Type B pancreatic cell (in vitro differentiated cells): Measurements from ENCODE around the gene CETN3. TPM values are rescaled to one million over a fixed set of nuclear protein-coding genes. Genes with fewer than 3 reads are reported as not detected.
"Not testable (repeated sequence)": the region's sequence is repeated elsewhere in the genome, so short reads cannot be mapped to it uniquely, and the experiment has no call there.

Experiments used
- DNase-seq: peaks from one replicate; pipeline ENCODE4 v3.0.0; 2021; ENCODE audit warnings: mixed read lengths; ENCODE audit not compliant: unreplicated experiment; ENCODE audit errors: extremely low spot score
- H3K27ac Mint-ChIP-seq: 2 replicates; pipeline ENCODE4 v1.8.0; 2021; ENCODE audit warnings: mild to moderate bottlenecking, mixed read lengths
- H3K27me3 Mint-ChIP-seq: 2 replicates; pipeline ENCODE4 v1.8.0; 2021; ENCODE audit warnings: mixed read lengths
- H3K36me3 Mint-ChIP-seq: 2 replicates; pipeline ENCODE4 v1.8.0; 2021; ENCODE audit warnings: mixed read lengths
- H3K4me1 Mint-ChIP-seq: one replicate; pipeline ENCODE4 v1.8.0; 2021; ENCODE audit warnings: mixed read lengths; ENCODE audit not compliant: unreplicated experiment
- H3K4me3 Mint-ChIP-seq: 2 replicates; pipeline ENCODE4 v1.8.0; 2021; ENCODE audit warnings: mild to moderate bottlenecking, mixed read lengths
- H3K9me3 Mint-ChIP-seq: 2 replicates; pipeline ENCODE4 v1.8.0; 2021; ENCODE audit warnings: mixed read lengths
- total RNA-seq: library from RNA; stranded (reverse); gene quantifications from 2 replicates; pipeline ENCODE4 v1.2.1, GENCODE V29; 2021; ENCODE audit warnings: low replicate concordance
- TF ChIP-seq, protein P1 (sequence below): fragments of 200-600 bp; sonication (generic); conservative IDR thresholded peaks from 2 replicates; pipeline ENCODE4 v1.5.0; 2021; ENCODE audit warnings: antibody characterized with exemption, mild to moderate bottlenecking

CETN3 gene
- total RNA-seq, 1 donor from 2014 or later: 37.5 TPM

DNA sequence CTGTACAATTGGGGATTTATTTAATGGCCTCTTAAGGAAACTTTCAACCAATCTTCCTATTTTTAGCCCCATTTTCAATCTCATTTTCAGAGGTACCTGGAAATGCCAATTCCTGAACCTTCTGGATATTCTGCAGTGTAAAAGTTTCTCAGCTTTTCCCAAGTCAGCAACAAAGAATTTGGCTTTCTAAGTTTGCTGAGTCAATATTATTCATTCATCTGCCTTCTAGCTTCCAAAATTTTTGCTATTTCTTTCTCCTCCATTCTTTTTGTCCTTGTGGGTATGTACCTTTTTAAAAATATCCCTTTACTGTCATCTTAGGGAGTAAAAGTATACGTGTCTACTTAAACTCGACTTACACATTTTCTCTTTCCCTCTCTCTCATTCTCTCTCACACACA is 25.7 kb downstream of the CETN3 start:
- Mint-ChIP-seq H3K4me1 (peaks cover 3% of the 10 kb centered on the region), H3K27me3 (no peaks in the 10 kb centered on the region), H3K9me3 (no peaks in the 10 kb centered on the region), H3K27ac (no peak overlapping the region), H3K4me3 (no peak overlapping the region), H3K36me3 (no peaks in the 10 kb centered on the region)
- no peak for DNase-seq
- TF ChIP-seq, protein P1, sequence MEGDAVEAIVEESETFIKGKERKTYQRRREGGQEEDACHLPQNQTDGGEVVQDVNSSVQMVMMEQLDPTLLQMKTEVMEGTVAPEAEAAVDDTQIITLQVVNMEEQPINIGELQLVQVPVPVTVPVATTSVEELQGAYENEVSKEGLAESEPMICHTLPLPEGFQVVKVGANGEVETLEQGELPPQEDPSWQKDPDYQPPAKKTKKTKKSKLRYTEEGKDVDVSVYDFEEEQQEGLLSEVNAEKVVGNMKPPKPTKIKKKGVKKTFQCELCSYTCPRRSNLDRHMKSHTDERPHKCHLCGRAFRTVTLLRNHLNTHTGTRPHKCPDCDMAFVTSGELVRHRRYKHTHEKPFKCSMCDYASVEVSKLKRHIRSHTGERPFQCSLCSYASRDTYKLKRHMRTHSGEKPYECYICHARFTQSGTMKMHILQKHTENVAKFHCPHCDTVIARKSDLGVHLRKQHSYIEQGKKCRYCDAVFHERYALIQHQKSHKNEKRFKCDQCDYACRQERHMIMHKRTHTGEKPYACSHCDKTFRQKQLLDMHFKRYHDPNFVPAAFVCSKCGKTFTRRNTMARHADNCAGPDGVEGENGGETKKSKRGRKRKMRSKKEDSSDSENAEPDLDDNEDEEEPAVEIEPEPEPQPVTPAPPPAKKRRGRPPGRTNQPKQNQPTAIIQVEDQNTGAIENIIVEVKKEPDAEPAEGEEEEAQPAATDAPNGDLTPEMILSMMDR: no peak

DNA sequence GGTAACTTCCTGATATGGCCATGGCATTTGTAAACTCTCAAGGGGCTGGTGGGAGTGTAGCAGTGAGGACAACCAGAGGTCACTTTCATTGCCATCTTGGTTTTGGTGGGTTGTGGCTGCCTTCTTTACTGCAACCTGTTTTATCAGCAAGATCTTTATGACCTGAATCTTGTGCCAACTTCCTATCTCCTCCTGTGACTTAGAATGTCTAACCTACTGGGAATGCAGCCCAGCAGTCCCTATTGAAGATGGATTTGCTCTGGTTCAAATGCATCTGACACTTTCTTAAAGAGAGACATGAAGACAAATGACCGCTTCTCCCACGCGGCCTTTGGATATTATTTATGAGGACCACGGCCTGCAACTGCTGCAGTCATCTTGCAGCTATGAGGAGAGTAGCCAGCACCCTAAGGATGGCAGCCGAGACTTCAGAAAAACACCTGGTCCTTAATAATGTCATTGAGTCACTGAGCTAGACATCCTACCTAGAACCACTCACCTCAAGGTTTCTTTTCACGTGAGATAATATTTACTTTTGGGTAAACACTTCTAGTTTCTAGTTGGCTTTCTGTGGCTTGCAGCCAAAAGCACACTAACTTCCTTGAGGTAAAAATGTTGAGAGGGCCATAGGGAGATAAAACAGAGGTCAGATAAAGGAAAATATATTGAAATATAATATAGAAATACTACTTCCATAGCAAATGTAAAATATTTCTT is 28.2 kb downstream of the CETN3 start:
- no peak for DNase-seq
- no peaks in the 10 kb centered on the region for H3K9me3 Mint-ChIP-seq
- H3K4me1 Mint-ChIP-seq: peaks cover 3% of the 10 kb centered on the region
- TF ChIP-seq, protein P1: no peak
- no peak overlapping the region for H3K27ac Mint-ChIP-seq
- no peak overlapping the region for H3K4me3 Mint-ChIP-seq
- H3K36me3 Mint-ChIP-seq: no peaks in the 10 kb centered on the region
- H3K27me3 Mint-ChIP-seq: no peaks in the 10 kb centered on the region

DNA sequence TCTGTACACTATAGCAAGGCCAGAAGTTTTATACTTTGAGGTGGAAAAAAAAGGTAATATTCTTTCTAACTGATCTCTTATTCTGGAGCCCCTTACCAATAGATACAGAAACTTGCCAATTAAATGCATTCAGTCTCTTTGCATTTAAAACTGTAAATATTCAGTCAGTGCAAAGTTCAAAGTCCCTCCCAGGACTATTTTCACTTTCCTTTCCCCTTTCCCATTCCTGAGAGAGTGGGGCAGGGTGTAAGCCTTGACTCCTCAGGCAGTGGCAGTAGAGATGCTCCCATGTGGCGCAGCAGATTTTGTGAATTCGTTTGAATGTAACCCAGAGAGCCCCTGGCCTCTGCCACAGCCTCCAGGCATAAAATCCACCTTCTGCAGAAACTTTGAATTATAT is 29.9 kb downstream of the CETN3 start:
- Mint-ChIP-seq H3K27ac (no peak overlapping the region), H3K36me3 (no peaks in the 10 kb centered on the region), H3K4me3 (no peak overlapping the region), H3K27me3 (no peaks in the 10 kb centered on the region), H3K9me3 (no peaks in the 10 kb centered on the region), H3K4me1 (peaks cover 3% of the 10 kb centered on the region)
- TF ChIP-seq, protein P1: no peak
- DNase-seq: no peak

DNA sequence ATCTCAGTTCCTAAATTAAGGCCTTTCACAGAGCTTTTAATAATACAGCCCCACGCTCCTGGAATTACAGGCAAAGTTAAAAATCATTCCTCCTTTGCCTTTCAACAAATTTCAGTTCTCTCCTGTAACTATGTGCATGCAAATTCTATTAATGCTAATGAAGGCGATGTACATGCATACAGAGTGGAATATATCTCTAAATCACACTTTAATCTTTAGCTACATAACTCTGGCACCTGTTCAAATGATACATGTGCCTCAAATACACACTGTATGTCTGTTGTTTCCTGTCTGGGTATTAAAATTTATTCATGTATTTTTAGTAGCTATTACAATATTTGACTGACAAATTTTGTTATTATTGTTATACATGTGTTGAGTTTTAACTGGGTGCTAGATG is 30.8 kb downstream of the CETN3 start:
- TF ChIP-seq, protein P1: no peak
- H3K36me3 Mint-ChIP-seq: no peaks in the 10 kb centered on the region

DNA sequence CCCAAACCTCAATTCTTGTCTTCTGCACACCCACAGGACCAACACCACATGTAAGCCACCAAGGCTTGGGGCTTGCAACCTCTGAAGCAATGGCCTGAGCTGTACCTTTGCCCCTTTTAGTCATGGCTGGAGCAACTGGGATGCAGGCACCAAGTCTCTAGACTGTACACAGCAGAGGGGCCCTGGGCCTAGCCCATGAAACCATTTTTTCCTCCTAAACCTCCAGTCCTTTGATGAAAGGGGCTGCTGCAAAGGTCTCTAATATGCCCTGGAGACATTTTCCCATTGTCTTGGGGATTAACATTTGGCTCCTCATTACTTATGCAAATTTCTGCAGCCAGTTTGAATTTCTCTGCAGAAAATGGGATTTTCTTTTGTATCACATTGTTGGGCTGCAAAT is 38.3 kb downstream of the CETN3 start:
- not testable (repeated sequence) for H3K27ac Mint-ChIP-seq, H3K4me1 Mint-ChIP-seq, H3K27me3 Mint-ChIP-seq, DNase-seq, H3K4me3 Mint-ChIP-seq, H3K36me3 Mint-ChIP-seq, H3K9me3 Mint-ChIP-seq

More for the DNA sequence above, 30.8 kb downstream of the CETN3 start:
- Mint-ChIP-seq H3K9me3 (no peaks in the 10 kb centered on the region), H3K4me3 (no peak overlapping the region), H3K27me3 (no peaks in the 10 kb centered on the region), H3K4me1 (peaks cover 3% of the 10 kb centered on the region), H3K27ac (no peak overlapping the region)
- no peak for DNase-seq

DNA sequence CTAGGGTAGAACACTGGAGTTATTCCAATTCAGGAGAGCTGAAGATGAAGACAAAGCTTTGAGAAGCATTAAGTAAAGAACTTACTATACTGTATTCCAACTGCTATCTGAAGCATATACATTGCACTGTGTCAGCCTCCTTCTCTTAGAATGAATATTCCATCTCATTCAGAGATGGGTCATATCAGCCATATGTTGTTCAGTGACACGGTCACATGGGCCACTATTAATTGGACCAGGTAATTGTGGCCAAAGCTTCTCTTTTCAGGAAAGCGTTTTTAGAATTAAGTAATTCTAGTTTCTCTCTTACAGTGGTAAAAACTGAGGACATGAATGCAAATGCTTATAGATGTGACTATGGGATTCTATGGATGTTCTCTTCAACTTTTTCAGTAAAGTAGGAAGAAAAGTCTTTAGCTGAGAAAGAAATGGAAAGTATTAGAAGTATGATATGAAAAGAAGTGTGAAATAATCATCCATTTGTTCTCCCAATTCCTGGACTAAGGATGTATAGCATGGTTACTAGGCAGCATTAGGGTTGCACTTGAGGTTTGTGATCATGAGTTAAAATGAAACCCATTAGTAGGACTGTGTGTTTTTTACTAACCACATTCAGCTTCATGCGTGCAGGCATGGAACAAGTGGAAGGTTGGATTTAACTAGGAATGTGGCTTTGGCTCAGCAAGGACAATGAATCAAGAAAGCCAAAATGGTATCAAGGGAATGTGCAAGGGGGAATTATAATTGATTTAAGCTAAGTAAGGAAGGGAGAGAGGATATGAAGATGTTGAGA is 40.9 kb downstream of the CETN3 start:
- Mint-ChIP-seq H3K36me3 (no peaks in the 10 kb centered on the region), H3K4me1 (no peaks in the 10 kb centered on the region), H3K4me3 (no peak overlapping the region), H3K27ac (no peak overlapping the region), H3K27me3 (no peaks in the 10 kb centered on the region), H3K9me3 (peaks cover 4% of the 10 kb centered on the region)
- no peak for DNase-seq
- TF ChIP-seq, protein P1: no peak
